GM19238 (cell line): ENCODE measurements around the gene ZNF44.
"Not testable (repeated sequence)": the region's sequence is repeated elsewhere in the genome, so short reads cannot be mapped to it uniquely, and the experiment has no call there.

Experiments used
- DNase-seq: peaks from one replicate; pipeline ENCODE4 v3.0.0; 2011; ENCODE audit warnings: low spot score; ENCODE audit not compliant: insufficient read length

The ZNF44 gene

GRCh38 chr19:12294249-12295158, at the start of gene ZNF44:
Gene ZNF44 (minus strand): TSS chr19:12294883. CDS start chr19:12294694, 189 bp downstream.
- DNase-seq: peak; percentile 89

GRCh38 chr19:12333162-12334159, 38.8 kb upstream of the ZNF44 start, which contains the start of gene ZNF563:
Gene ZNF563 (minus strand): TSS chr19:12333633. CDS start chr19:12333482, 151 bp downstream.
- peak; percentile 78 for DNase-seq

- peak; percentile 37 for DNase-seq
Measured at GRCh38 chr19:12331211-12331941, 36.7 kb upstream of the ZNF44 start.

DNA sequence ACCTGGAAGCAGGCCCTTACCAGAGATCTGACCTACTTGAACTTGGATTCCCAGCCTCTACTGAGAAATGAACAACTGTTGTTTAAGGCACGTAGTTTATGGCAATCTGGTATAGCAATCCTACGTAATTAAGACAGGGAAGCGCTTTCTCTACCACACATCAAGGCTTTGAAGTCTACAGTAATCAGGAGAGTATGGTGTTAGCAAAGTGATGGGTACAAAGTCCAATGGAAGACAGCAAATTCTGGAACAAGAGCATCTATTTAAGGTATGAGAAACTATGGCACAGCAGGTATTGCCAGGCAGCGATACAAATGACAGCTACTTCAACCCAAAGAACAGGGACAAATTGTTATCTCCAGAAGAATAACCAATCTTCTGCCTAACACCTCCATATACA, 35.7 kb upstream of the ZNF44 start:
- no peak for DNase-seq

DNA sequence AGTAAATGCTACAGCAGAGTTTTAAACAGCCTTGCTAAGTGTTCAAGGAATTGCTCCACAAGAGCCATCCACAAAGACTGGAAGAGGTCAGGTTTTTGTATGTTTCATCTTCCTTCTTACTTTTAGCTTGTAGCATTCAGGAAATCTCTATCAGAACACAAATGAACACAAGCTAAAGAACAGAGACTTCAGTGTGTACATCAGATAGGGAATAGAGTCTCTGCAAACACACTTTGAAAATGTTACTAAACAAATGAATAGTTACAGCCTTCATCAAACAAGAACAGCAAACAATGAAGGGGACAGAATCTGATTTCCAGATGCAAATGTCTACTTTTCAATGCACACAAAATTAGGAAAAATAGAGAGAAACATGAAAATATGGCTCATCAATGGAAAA, 31.0 kb upstream of the ZNF44 start:
- DNase-seq: no peak

DNA sequence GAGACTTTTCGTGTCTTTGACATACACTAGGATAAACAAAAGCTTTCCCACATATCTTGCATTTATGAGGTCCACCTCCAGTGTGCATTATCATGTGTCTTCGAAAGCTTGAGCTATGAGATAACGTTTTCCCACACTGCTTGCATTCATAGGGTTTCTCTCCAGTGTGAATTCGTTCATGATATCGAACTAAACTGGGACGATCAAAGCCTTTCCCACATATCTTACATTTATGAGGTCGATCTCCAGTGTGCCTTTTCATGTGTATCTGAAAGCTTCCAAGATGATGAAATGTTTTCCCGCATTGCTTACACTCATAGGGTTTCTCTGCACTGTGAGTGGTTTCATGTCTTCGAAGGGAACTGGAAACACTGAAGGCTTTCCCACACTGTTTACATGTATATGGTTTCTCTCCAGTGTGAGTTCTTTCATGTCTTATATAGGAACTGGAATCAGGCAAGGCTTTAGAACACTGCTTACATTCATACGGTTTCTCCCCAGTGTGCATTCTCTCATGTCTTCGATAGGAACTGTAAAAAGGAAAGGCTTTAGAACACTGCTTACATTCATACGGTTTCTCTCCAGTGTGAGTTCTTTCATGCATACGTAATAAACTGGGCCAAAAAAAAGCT, 24.2 kb upstream of the ZNF44 start:
- DNase-seq: no peak

DNA sequence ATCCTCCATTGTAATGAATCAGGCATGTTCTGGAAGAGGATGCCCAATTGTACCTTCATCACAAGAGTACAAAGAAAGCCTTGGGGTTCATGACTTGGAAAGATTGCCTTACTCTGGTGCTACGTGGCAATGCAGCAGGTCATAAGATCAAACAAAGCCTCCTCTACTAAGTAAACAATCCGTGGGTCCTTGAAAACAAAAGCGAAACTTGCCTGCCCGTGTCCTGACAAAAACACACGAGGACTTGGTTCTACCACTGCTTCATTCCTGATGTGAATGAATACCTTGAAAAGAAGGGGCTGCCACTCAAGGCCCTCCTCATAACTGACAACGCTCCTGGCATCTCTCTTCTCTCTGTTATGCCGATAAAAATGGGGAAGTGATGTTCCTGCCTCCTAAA, 19.9 kb upstream of the ZNF44 start:
- DNase-seq: no peak

- DNase-seq: not testable (repeated sequence)
Measured at GRCh38 chr19:12308891-12309290, 14.2 kb upstream of the ZNF44 start.

GRCh38 chr19:12295191-12295590, 508 bp upstream of the ZNF44 start:
- DNase-seq: no peak

GRCh38 chr19:12293777-12294248, 870 bp downstream of the ZNF44 start:
- DNase-seq: peak; percentile 79

- no peak for DNase-seq
Measured at GRCh38 chr19:12289790-12290065, 5.0 kb downstream of the ZNF44 start.

GRCh38 chr19:12287958-12288500, 6.7 kb downstream of the ZNF44 start:
- no peak for DNase-seq

- no peak for DNase-seq
Measured at GRCh38 chr19:12284631-12285030, 10.1 kb downstream of the ZNF44 start.

GRCh38 chr19:12284226-12284625, 10.5 kb downstream of the ZNF44 start:
- no peak for DNase-seq

GRCh38 chr19:12278713-12279112, 16.0 kb downstream of the ZNF44 start:
- no peak for DNase-seq

DNA sequence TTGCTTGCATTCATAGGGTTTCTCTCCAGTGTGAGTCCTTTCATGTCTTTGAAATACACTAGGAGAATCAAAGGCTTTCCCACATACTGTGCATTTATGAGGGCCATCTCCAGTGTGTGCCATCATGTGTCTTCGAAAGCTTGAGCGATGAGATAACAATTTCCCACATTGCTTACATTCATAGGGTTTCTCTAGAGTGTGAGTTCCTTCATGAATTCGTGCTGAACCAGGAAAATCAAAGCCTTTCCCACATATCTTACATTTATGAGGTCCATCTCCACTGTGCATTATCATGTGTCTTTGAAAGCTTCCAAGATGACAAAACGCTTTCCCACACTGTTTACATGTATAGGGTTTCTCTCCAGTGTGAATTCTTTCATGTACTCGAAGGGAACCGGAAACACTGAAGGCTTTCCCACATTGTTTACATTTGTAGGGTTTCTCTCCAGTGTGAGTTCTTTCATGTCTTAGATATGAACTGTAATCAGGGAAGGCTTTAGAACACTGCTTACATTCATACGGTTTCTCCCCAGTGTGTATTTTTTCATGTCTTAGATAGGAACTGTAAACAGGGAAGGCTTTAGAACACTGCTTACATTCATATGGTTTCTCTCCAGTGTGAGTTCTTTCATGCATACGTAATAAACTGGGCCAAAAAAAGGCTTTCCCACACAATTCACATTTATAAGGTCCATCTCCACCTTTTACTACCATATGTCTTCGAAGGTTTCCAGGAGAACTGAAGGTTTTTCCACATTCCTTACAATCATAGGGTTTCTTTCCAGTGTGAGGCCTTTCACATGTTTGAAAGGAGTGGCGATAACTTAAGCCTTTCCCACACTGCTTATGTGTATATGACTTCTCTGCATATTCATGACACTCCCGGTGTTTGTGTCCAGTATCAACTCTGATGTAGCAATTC, 21.4 kb downstream of the ZNF44 start:
- no peak for DNase-seq

- no peak for DNase-seq
Measured at GRCh38 chr19:12272386-12272785, 22.3 kb downstream of the ZNF44 start.

DNA sequence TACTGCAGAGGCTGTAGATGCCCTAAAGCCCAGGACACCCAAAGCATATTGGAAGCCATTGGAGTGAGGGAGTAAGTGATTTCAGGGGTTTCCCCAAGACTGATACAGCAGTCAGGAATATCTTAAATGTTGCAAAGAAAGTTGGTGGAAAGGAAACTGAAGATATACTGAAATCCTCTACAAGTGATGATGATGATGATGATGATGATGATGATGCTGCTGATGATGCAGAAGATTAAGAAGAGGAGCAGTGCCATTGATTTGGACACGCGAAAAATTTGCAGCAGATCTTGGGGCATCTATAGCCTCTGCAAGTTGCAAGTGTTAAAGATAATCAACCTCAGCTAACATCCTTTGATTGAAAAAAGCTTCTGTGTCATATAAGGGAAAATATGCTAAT, 23.8 kb downstream of the ZNF44 start:
- no peak for DNase-seq

- DNase-seq: no peak
Measured at GRCh38 chr19:12265921-12266704, 28.6 kb downstream of the ZNF44 start.
